ENCODE measurements around the gene NAPEPLD.
"Not testable (repeated sequence)": the region's sequence is repeated elsewhere in the genome, so short reads cannot be mapped to it uniquely, and the experiment has no call there.

GRCh38 chr7:103092321-103092720, 56.6 kb downstream of the NAPEPLD start:
- TF ChIP-seq CTCF, EP300, POLR2A (IDR thresholded peaks at IDR 0.05): not testable (repeated sequence)

Measured in tibial nerve (tissue), 4 donors.